Measurements from ENCODE around the gene APOL1.

- TF ChIP-seq POLR2A (IDR thresholded peaks at IDR 0.05) (no peak), CTCF (IDR thresholded peaks at IDR 0.05) (no peak)
Measured at GRCh38 chr22:36236388-36237319, 16.3 kb upstream of the APOL1 start.
